ENCODE data around the gene CNTN1. TPM values are rescaled to one million over a fixed set of nuclear protein-coding genes. Genes with fewer than 3 reads are reported as not detected.

Gene CNTN1
- total RNA-seq, 6 experiments from 2014 or later, result 0.09 to 0.66 (median 0.26) TPM

DNA sequence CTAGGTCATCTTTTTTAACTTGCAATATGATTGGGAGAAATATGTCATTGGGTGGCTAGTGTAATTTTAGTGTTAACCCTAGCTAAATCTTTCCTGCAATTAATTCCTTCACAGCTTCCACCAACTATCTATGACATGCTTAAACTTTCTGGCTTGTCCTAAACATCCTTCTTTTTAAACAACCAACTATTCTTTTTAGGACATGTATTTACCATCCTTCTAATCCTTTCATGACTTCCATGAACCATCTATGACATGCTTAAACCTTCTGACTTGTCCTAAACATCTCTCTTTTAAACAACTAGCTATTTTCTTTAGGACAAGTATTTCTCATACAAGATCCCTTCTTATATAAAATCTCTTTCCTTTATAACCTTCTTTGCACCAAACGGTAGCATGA lies 316.2 kb downstream of the CNTN1 start:
- no peak for ATAC-seq
- no peaks in the 10 kb centered on the region for H3K4me1 ChIP-seq
- 45% methylated on average over 1 of the region's 1 CpG for WGBS (ENCODE audit: insufficient coverage, low coverage, low lambda C conversion rate, missing lambda C conversion rate)
- no peaks in the 10 kb centered on the region for H3K27me3 ChIP-seq
- DNase-seq, result no peak
- no peak overlapping the region for H3K27ac ChIP-seq
- TF ChIP-seq, protein P1, sequence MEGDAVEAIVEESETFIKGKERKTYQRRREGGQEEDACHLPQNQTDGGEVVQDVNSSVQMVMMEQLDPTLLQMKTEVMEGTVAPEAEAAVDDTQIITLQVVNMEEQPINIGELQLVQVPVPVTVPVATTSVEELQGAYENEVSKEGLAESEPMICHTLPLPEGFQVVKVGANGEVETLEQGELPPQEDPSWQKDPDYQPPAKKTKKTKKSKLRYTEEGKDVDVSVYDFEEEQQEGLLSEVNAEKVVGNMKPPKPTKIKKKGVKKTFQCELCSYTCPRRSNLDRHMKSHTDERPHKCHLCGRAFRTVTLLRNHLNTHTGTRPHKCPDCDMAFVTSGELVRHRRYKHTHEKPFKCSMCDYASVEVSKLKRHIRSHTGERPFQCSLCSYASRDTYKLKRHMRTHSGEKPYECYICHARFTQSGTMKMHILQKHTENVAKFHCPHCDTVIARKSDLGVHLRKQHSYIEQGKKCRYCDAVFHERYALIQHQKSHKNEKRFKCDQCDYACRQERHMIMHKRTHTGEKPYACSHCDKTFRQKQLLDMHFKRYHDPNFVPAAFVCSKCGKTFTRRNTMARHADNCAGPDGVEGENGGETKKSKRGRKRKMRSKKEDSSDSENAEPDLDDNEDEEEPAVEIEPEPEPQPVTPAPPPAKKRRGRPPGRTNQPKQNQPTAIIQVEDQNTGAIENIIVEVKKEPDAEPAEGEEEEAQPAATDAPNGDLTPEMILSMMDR (IDR thresholded peaks at IDR 0.05), result no peak
- TF ChIP-seq POLR2A (IDR thresholded peaks at IDR 0.05), result no peak
- no peak overlapping the region for H3K4me3 ChIP-seq
- peaks cover 0 to 5% (median 0%) of the 10 kb centered on the region in 4 donors for H3K9me3 ChIP-seq
- no peaks in the 10 kb centered on the region for H3K36me3 ChIP-seq
- intact Hi-C loops (cut with DNase I), result no loop called here

DNA sequence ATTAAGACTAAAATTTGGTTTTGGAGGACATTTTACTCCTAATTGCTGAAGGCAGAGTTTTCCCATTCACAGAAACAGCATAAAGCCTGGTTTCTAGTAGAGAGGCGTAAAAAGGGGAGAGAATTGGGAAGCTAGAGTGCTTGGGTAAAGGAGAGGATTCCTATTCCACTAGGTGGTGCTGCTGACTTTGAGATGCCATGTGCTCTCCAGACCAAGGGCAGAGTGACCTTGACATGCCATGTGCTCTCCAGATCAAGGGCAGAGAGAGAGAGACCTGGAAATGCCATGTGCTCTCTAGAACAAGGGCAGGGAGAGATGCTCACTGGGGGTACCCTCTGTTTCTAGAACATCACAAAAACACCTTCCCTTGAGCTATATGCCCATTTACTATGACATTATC lies 319.7 kb downstream of the CNTN1 start:
- DNase-seq (no peak), ATAC-seq (no peak)
- Histone ChIP-seq H3K4me1 (no peaks in the 10 kb centered on the region), H3K27me3 (no peaks in the 10 kb centered on the region), H3K27ac (no peak overlapping the region), H3K36me3 (no peaks in the 10 kb centered on the region), H3K4me3 (no peak overlapping the region), H3K9me3 (peaks cover 0 to 5% (median 0%) of the 10 kb centered on the region in 4 donors)
- intact Hi-C loops (cut with DNase I), result no loop called here
- TF ChIP-seq POLR2A (IDR thresholded peaks at IDR 0.05), result no peak
- TF ChIP-seq, protein P1 (IDR thresholded peaks at IDR 0.05), result no peak
- WGBS (ENCODE audit: insufficient coverage, low coverage, low lambda C conversion rate, missing lambda C conversion rate), result 67% methylated on average over 1 of the region's 1 CpG

DNA sequence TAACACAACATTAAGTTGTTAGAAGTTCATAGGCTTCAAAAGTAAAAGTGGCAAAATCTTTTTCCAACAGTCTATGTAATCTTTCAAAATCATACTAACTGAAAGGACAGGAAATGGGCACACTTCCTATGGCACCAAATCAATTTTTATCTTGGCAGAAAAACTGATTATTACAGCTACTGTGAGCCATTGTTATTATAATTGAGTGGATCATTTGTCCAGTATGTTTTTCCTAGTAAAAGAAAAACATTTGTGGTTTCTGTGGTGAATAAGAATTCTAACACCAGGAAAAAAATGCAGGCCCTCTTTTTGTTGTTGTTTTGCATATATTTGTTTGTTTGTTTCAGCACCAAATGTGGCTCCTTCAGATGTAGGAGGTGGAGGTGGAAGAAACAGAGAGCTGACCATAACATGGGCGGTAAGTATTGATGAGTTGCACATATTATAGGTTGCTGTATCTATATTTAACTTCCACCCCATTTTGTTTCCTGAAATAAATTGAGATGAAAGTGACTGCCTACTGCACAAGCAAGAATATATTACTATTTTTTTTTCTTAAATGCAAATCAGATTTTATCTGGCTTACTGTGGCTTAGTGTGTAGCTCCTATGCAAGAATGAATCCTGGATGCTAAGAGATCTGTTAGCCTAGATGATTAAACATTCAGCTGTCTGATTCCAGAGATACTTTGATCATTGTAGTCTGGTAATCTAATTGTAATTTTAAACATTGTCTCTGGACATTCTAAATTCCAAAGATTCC lies 321.8 kb downstream of the CNTN1 start:
- TF ChIP-seq, protein P1 (IDR thresholded peaks at IDR 0.05), result no peak
- no peak for TF ChIP-seq POLR2A (IDR thresholded peaks at IDR 0.05)
- ATAC-seq (no peak), DNase-seq (no peak)
- H3K36me3 ChIP-seq, result no peaks in the 10 kb centered on the region
- H3K4me3 ChIP-seq, result no peak overlapping the region
- no peaks in the 10 kb centered on the region for H3K4me1 ChIP-seq
- peaks cover 0 to 5% (median 0%) of the 10 kb centered on the region in 4 donors for H3K9me3 ChIP-seq
- WGBS (ENCODE audit: insufficient coverage, low coverage, low lambda C conversion rate, missing lambda C conversion rate), result 63% methylated on average over 1 of the region's 1 CpG
- intact Hi-C loops (cut with DNase I), result no loop called here
- no peaks in the 10 kb centered on the region for H3K27me3 ChIP-seq
- H3K27ac ChIP-seq, result no peak overlapping the region

DNA sequence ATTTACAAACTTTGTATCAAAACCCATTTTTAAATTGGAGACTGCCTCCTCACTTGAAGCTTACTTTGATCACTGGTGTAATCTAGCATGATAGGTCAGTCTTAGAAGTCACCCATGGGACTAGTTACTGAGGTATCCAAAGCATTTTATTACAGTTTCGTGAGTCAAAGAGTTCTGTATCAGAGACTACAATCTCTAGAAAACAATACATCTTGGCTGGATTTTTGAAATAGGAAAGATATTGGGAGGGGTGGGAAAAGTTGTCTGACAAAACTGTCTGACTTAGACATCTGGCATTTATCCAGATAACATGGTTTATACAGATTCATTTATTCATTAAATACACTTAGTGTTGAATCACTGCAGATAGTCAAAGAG lies 322.4 kb downstream of the CNTN1 start:
- DNase-seq (no peak), ATAC-seq (no peak)
- no peak overlapping the region for H3K27ac ChIP-seq
- peaks cover 0 to 5% (median 0%) of the 10 kb centered on the region in 4 donors for H3K9me3 ChIP-seq
- 38% methylated on average over 1 of the region's 1 CpG for WGBS (ENCODE audit: insufficient coverage, low coverage, low lambda C conversion rate, missing lambda C conversion rate)
- no peaks in the 10 kb centered on the region for H3K27me3 ChIP-seq
- H3K36me3 ChIP-seq, result no peaks in the 10 kb centered on the region
- TF ChIP-seq, protein P1 (IDR thresholded peaks at IDR 0.05), result no peak
- TF ChIP-seq POLR2A (IDR thresholded peaks at IDR 0.05), result no peak
- no peak overlapping the region for H3K4me3 ChIP-seq
- no peaks in the 10 kb centered on the region for H3K4me1 ChIP-seq
- intact Hi-C loops (cut with DNase I), result no loop called here
